Fibroblast of lung (primary cell): ENCODE data around the gene RRP12.

Experiments
- EZH2 ChIP-seq: IDR thresholded peaks from 2 replicates; pipeline ENCODE4 v1.5.1; 2012; ENCODE audit warnings: low read length, control low read depth, mild to moderate bottlenecking; ENCODE audit errors: missing control alignments
- TF ChIP-seq, protein P1 (sequence below), 2 donors: IDR thresholded peaks in 1 of 2; conservative IDR thresholded peaks in 1 of 2; 1 replicate in 1 of 2; 2 replicates in 1 of 2; pipeline ENCODE4 v1.5.1; 2011 to 2012; ENCODE audit warnings: low read length in 2 of 2, control low read depth in 1 of 2, inconsistent platforms in 1 of 2, low read depth in 1 of 2, mild to moderate bottlenecking in 1 of 2

DNA sequence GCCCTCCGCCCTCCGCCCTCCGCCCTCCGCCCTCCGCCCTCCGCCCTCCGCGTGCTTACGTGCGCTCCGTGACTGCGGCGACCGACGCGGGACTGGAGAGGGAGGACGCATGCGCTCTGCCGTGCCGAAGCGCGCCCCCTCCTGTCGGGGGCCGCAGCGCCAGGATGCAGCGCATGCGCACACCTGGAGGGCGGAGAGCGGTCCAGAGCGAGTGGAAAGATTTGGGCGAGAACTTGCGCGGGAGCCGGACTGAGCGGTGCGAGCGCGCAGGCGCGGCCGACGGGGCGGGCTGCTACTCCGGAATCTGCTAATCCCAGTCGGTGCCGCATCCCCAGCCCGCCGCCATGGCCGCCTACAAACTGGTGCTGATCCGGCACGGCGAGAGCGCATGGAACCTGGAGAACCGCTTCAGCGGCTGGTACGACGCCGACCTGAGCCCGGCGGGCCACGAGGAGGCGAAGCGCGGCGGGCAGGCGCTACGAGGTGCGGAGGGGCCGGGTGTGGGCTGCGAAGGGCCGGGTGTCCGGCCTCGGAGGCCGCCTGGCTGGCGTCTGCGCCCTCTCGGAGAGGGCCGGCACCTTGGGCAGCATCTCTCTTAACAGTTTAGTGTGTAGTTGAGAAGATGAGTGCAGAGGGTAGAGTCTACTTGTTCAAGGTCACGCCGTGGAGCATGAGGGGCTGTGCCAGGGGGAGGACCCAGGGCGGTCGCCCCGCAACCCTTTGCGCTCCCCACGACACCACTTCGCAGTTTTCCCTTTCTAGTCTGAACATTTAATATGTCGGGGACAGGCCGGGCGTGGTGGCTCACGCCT lies 25.0 kb upstream of the RRP12 start, which contains the start of gene PGAM1:
- TF ChIP-seq, protein P1, sequence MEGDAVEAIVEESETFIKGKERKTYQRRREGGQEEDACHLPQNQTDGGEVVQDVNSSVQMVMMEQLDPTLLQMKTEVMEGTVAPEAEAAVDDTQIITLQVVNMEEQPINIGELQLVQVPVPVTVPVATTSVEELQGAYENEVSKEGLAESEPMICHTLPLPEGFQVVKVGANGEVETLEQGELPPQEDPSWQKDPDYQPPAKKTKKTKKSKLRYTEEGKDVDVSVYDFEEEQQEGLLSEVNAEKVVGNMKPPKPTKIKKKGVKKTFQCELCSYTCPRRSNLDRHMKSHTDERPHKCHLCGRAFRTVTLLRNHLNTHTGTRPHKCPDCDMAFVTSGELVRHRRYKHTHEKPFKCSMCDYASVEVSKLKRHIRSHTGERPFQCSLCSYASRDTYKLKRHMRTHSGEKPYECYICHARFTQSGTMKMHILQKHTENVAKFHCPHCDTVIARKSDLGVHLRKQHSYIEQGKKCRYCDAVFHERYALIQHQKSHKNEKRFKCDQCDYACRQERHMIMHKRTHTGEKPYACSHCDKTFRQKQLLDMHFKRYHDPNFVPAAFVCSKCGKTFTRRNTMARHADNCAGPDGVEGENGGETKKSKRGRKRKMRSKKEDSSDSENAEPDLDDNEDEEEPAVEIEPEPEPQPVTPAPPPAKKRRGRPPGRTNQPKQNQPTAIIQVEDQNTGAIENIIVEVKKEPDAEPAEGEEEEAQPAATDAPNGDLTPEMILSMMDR (conservative IDR thresholded peaks at IDR 0.05 in 1 of 2, IDR thresholded peaks at IDR 0.05 in 1 of 2; ENCODE audit: low read depth in 1 of 2, low read length in 2 of 2): peak; percentile 51 to 53
- no peak for TF ChIP-seq EZH2
